ENCODE data around the gene SERPING1.
A peak's percentile ranks its signal among the peaks of the same experiment; 100 is the strongest.

The SERPING1 gene

GRCh38 chr11:57638811-57639320, 41.4 kb downstream of the SERPING1 start:
- DNase-seq, result no peak

GRCh38 chr11:57639321-57640067, 42.0 kb downstream of the SERPING1 start:
- no peak for DNase-seq

DNA sequence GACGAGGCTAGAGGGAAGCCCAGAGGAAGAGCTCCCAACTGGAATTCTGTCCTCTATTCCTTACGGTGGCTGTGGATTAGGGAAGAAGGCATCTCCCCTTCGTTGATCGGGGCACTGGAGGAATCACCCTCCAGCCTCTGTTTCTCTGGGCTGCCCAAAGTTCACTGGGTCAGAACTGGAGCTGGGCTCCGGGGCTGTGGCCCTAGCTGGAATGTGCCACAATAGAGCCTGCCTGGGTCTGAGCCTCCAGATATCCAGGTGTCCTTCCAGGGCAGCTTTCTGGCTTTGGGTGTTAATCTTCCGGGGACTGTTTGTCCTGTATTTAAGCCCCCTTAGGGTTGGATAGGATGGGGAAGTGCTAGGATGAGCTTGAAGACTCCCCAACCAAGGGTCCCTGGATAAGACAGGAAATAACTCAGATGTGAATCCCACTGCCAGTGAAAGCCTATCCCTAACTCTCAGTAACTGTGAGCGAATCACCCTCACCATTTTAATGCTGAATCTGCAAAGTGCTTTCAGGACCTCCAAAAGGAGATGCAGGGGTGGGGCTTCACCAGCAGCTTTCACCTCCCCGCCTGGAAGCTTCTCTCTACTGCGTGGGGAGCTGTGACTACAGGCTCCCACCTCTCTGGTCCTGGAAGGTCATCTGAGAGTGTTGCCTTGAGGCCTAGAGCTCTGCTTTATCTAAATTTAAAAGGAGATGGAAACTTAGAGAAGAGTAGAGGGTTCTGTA, 42.7 kb downstream of the SERPING1 start:
- no peak for DNase-seq

GRCh38 chr11:57641011-57641807, 43.7 kb downstream of the SERPING1 start:
- peak; percentile 51 for DNase-seq

GRCh38 chr11:57643802-57644201, 46.3 kb downstream of the SERPING1 start:
- DNase-seq, result no peak

GRCh38 chr11:57644748-57645688, 47.5 kb downstream of the SERPING1 start:
- DNase-seq, result peak; percentile 91

GRCh38 chr11:57645689-57646085, 48.2 kb downstream of the SERPING1 start:
- no peak for DNase-seq

GRCh38 chr11:57646194-57646798, 48.8 kb downstream of the SERPING1 start:
- DNase-seq, result no peak

GRCh38 chr11:57646799-57647303, 49.4 kb downstream of the SERPING1 start:
- DNase-seq, result no peak

DNA sequence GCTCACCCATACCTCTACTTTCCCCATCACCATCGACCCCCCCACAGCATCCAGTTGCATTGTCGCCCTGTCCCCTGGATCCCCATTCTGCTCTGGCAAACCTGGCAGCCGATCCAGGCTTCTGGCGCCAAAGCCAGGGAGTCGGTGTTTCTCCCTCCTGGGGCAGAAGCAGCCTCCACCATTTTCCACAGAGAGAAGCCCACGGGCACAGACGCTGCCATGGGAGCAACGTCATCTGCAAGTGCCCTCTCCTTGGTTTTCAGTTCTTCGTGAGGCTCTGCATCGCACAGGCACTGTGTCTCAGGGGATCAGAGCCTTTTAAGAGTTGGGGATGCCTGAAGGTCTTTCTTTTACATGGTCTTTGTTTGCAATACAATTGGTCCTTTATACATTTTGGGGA, 49.9 kb downstream of the SERPING1 start:
- DNase-seq, result no peak

- no peak for DNase-seq
Measured at GRCh38 chr11:57647960-57648800, 50.7 kb downstream of the SERPING1 start.

DNA sequence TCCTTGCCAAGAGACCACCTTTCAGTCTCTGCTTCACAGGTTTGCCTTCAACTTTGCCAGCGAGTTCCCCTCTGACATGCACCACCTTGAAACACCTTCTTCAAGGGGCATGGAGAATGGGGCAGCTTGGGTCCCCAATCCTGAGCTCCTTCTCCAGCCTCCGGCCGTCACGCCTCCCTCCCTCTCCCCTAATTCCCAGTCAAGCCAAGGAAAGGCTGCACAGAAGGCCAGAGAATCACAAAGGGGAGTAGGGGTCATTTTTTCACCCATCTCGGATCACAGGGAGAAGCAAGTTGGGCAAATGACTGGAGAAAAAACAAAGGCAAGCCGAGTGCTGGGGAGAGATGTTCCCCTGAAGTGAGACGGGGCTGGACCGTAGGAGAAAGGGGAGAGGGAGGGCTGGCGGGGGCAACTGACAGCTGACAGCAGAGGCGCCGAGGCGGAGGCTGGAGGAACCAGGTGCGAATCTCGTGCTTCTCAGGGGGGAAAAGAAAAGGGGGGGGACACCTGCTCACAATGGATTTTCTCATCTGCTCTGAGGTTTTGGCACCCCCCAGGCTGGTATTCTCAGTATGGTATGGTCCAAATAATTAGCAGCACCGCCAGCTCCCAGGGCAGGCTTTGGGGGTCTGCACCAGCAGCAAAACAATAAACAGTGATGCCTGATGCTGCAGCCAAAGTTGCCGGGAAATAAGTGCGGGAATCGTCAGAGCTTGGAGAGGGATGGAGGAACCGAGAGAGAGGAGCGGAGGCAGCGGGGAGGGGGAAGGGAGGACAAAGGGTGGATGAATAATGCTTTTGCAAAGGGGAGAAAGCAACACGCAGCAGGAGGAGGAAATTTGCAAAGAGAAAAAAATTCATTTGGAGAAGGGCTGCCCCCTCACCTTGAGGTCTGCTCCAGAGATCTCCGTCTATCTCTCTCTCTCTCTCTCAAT, 51.6 kb downstream of the SERPING1 start:
- no peak for DNase-seq

DNA sequence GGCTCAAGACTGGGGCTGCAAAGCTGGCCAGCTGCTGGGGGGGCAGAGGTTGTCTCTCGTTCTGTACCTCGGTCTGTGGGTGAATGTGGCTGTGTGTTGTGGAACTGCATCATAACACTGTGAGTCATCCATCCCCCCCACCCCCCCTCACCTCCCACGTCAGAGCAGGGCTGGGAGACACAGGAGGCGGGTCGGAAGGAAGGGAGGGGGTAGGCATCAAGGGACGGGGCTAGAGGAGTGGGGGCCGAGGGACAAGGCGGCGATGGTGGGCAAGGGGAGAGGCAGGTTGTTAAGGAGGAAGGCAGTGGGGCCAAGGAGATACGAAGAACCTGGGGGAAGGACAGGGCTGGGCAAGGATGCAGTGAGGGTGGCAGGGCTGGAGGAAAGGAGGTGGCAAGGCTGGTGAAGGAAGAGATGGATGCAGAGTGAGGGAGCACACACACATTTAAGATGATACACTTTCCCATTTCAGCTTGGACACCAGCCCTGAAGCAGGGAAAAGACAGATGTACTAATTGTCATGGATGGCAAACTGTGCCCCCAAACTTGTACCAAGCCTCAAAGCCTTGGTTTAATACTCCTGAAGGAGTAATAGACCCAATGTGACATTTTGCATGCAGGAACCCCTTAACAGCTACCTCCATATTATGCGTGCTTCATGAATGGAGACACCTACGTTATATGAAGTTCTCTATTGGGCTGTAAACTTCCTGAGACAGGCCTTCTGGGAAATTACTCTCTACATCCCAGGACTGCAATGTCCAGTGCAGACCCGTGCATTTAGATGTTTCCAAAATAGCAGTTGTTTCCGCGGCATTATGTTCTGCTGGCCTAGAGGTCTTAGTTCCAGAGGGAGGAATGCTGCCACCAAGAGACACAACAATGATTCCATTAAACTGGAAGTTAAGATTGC, 52.6 kb downstream of the SERPING1 start, which contains the start of gene YPEL4:
TSS of gene YPEL4 (minus strand) at position 87 of the 913 bp plus-strand sequence. CDS start 2,805 bp downstream, outside the sequence.
- peak; percentile 78 for DNase-seq

DNA sequence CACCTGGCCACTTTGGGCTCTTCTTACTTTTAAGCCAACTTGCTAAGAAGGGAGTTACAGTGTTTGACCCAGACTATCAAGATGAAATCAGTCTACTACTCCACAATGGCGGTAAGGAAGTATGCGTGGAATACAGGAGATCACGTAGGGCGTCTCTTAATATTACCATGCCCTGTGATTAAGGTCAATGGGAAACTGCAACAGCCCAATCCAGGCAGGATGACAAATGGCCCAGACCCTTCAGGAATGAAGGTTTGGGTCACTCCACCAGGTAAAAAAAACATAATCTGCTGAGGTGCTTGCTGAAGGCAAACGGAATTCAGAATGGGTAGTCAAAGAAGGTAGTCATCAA, 53.2 kb downstream of the SERPING1 start:
- DNase-seq, result no peak

DNA sequence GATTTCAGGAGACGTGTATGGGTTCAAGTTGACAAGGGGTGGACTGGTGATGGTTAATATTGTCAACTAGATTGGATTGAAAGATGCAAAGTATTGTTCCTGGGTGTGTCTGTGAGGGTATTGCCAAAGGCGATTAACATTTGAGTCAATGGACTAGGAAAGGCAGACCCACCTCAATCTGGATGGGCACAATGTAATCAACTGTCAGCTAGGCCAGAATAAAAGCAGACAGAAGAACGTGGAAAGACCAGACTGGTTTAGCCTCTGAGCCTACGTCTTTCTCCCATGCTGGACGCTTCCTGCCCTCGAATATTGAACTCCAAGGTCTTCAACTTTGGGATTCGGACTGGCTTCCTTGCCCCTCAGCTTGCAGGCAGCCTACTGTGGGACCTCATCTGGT, 53.9 kb downstream of the SERPING1 start:
- DNase-seq, result no peak

DNA sequence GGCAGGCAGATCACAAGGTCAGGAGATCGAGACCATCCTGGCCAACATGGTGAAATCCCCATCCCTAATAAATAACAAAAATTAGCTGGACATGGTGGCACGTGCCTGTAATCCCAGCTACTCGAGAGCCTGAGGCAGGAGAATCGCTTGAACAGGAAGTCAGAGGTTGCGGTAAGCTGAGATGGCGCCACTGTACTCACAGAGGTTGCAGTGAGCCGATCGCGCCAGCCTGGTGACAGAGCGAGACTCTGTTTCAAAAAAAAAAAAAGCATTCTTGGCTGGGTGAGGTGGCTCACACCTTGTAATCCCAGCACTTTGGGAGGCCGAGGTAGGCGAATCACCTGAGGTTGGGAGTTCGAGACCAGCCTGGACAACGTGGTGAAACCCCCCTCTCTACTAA, 54.7 kb downstream of the SERPING1 start:
- peak; percentile 51 for DNase-seq

DNA sequence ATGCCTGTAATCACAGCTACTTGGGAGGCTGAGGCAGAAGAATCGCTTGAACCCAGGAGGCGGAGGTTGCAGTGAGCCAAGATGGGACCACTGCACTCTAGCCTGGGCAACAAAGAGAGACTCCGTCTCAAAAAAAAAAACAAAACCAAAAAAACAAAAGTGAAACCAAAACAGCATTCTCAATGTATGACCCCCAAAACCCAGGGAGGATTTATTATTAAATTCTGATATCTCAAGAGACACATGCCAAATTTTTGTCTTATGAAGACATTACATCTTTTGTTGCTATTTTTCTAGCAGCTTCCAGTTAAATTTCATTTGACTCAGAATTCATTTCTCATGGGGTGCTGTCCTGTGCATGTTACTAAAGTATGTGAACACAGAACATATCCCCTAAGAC, 55.2 kb downstream of the SERPING1 start:
- DNase-seq, result no peak

GRCh38 chr11:57653163-57653562, 55.7 kb downstream of the SERPING1 start:
- no peak for DNase-seq
